Uterus (tissue), 4 donors: ENCODE measurements around the gene HS6ST3. TPM values are rescaled to one million over a fixed set of nuclear protein-coding genes. Genes with fewer than 3 reads are reported as not detected.

Experiments
- DNase-seq, 2 donors: peaks; one replicate each; pipeline ENCODE4 v3.0.0-alpha.2; 2019 to 2020
- H3K27ac ChIP-seq, 2 donors: fragments of 200-600 bp; sonication (generic); 1 replicate in 1 of 2; 2 replicates in 1 of 2; pipeline ENCODE4 v1.5.1; 2016 to 2018
- H3K27me3 ChIP-seq, 2 donors: fragments of 200-600 bp; sonication (generic); one replicate each; pipeline ENCODE4 v1.5.1; 2018 to 2019; ENCODE audit warnings: control low read depth in 1 of 2
- H3K36me3 ChIP-seq, 2 donors: fragments of 200-600 bp; sonication (generic); one replicate each; pipeline ENCODE4 v1.5.1; 2019; ENCODE audit warnings: control low read depth in 1 of 2
- H3K4me1 ChIP-seq, 2 donors: fragments of 200-600 bp; sonication (generic); one replicate each; pipeline ENCODE4 v1.5.1; 2018 to 2019; ENCODE audit warnings: control low read depth in 1 of 2
- H3K4me3 ChIP-seq, 2 donors: fragments of 200-600 bp; sonication (generic); 1 replicate in 1 of 2; 2 replicates in 1 of 2; pipeline ENCODE4 v1.5.1; 2018 to 2019; ENCODE audit warnings: mild to moderate bottlenecking in 1 of 2
- H3K9me3 ChIP-seq, 2 donors: fragments of 200-600 bp; sonication (generic); one replicate each; pipeline ENCODE4 v1.5.1; 2019; ENCODE audit warnings: control low read depth in 1 of 2
- CTCF ChIP-seq, 4 experiments: fragments of 200-600 bp in 2 of 4; fragments of 450-650 bp in 2 of 4; sonication (generic) in 2 of 4; IDR thresholded peaks; one replicate each; pipeline ENCODE4 v1.5.1; 2016 to 2019; ENCODE audit warnings: antibody characterized with exemption in 4 of 4, mild to moderate bottlenecking in 2 of 4, moderate library complexity in 1 of 4
- POLR2A ChIP-seq, 2 donors: fragments of 450-650 bp; IDR thresholded peaks; one replicate each; pipeline ENCODE4 v1.6.1; 2016; ENCODE audit warnings: antibody characterized with exemption in 2 of 2, mild to moderate bottlenecking in 1 of 2, moderate library complexity in 1 of 2
- intact Hi-C: fragments of 100-400 bp; cut with DNase I; formaldehyde crosslinking; loops from one replicate; pipeline ENCODE4 v1.15.1; 2023; ENCODE audit warnings: low total_unique reads
- total RNA-seq, 4 donors: library from RNA; depleted of rRNA in 3 of 4; stranded (reverse); fragments of >200 nt in 3 of 4; gene quantifications; one replicate each; pipeline versions ENCODE4 v1.1.0 to v1.2.4, GENCODE V29; 2014 to 2023
- donor health status: DM: yes; HTN: yes; CAD: no.

The HS6ST3 gene
- total RNA-seq, 4 donors from 2014 or later, result 1.3 to 8.7 (median 5.3) TPM

GRCh38 chr13:96575423-96576320 is 485.8 kb downstream of the HS6ST3 start:
- H3K9me3 ChIP-seq, result no peaks in the 10 kb centered on the region
- TF ChIP-seq CTCF (IDR thresholded peaks at IDR 0.05) (no peak), POLR2A (IDR thresholded peaks at IDR 0.05) (no peak)
- intact Hi-C loops, result no loop called here

GRCh38 chr13:96581741-96582140 is 491.8 kb downstream of the HS6ST3 start:
- intact Hi-C loops, result no loop called here
- TF ChIP-seq POLR2A (IDR thresholded peaks at IDR 0.05), result no peak
- TF ChIP-seq CTCF (IDR thresholded peaks at IDR 0.05), result no peak
- H3K27ac ChIP-seq, result no peak overlapping the region
- H3K4me1 ChIP-seq, result no peaks in the 10 kb centered on the region
- no peak overlapping the region for H3K4me3 ChIP-seq
- H3K36me3 ChIP-seq, result no peaks in the 10 kb centered on the region
- no peaks in the 10 kb centered on the region for H3K9me3 ChIP-seq
- no peak for DNase-seq
- H3K27me3 ChIP-seq, result no peaks in the 10 kb centered on the region

More at GRCh38 chr13:96575423-96576320, 485.8 kb downstream of the HS6ST3 start:
- H3K27me3 ChIP-seq, result no peaks in the 10 kb centered on the region
- H3K36me3 ChIP-seq, result no peaks in the 10 kb centered on the region
- no peaks in the 10 kb centered on the region for H3K4me1 ChIP-seq
- no peak overlapping the region for H3K4me3 ChIP-seq
- no peak overlapping the region for H3K27ac ChIP-seq
- no peak for DNase-seq

GRCh38 chr13:96615252-96615651 is 525.3 kb downstream of the HS6ST3 start:
- H3K4me1 ChIP-seq, result no peaks in the 10 kb centered on the region
- no peaks in the 10 kb centered on the region for H3K27me3 ChIP-seq
- no peaks in the 10 kb centered on the region for H3K36me3 ChIP-seq
- no peak for DNase-seq
- H3K27ac ChIP-seq, result no peak overlapping the region
- H3K4me3 ChIP-seq, result no peak overlapping the region
- no peaks in the 10 kb centered on the region for H3K9me3 ChIP-seq
- TF ChIP-seq POLR2A (IDR thresholded peaks at IDR 0.05), result no peak
- no peak for TF ChIP-seq CTCF (IDR thresholded peaks at IDR 0.05)
- intact Hi-C loops, result no loop called here

GRCh38 chr13:96617528-96617927 is 527.6 kb downstream of the HS6ST3 start:
- TF ChIP-seq CTCF (IDR thresholded peaks at IDR 0.05), result no peak
- TF ChIP-seq POLR2A (IDR thresholded peaks at IDR 0.05), result no peak
- no peaks in the 10 kb centered on the region for H3K27me3 ChIP-seq
- H3K36me3 ChIP-seq, result no peaks in the 10 kb centered on the region
- intact Hi-C loops, result no loop called here
- H3K4me3 ChIP-seq, result no peak overlapping the region
- H3K9me3 ChIP-seq, result no peaks in the 10 kb centered on the region
- H3K27ac ChIP-seq, result no peak overlapping the region
- H3K4me1 ChIP-seq, result no peaks in the 10 kb centered on the region
- no peak for DNase-seq

- H3K9me3 ChIP-seq, result no peaks in the 10 kb centered on the region
These were observed 531.8 kb downstream of the HS6ST3 start for GRCh38 chr13:96621634-96622183.

More at GRCh38 chr13:96621634-96622183, 531.8 kb downstream of the HS6ST3 start:
- Histone ChIP-seq H3K27ac (no peak overlapping the region), H3K4me1 (no peaks in the 10 kb centered on the region), H3K36me3 (no peaks in the 10 kb centered on the region), H3K4me3 (no peak overlapping the region), H3K27me3 (no peaks in the 10 kb centered on the region)
- TF ChIP-seq POLR2A (IDR thresholded peaks at IDR 0.05) (no peak), CTCF (IDR thresholded peaks at IDR 0.05) (no peak)
- intact Hi-C loops, result no loop called here
- no peak for DNase-seq
